Ovary (tissue), 9 donors: ENCODE data around the gene CEP41. TPM values are rescaled to one million over a fixed set of nuclear protein-coding genes. Genes with fewer than 3 reads are reported as not detected.

Source experiments
- DNase-seq, 5 donors: peaks; one replicate each; pipeline ENCODE4 v3.0.0-alpha.2; 2019 to 2020
- H3K27ac ChIP-seq, 2 donors: fragments of 200-600 bp; one replicate each; pipeline versions ENCODE4 v1.5.1 to v1.8.0; 2019 to 2022
- H3K27me3 ChIP-seq: fragments of 200-600 bp; one replicate; pipeline ENCODE4 v1.8.0; 2022
- H3K36me3 ChIP-seq: fragments of 200-600 bp; sonication (generic); one replicate; pipeline ENCODE4 v1.5.1; 2019
- H3K4me1 ChIP-seq: one replicate; pipeline ENCODE4 v1.8.1; 2013; ENCODE audit warnings: mild to moderate bottlenecking, moderate library complexity; ENCODE audit not compliant: insufficient read depth
- H3K4me3 ChIP-seq: fragments of 200-600 bp; sonication (generic); one replicate; pipeline ENCODE4 v1.5.1; 2017
- H3K9me3 ChIP-seq, 2 donors: fragments of 200-600 bp in 1 of 2; sonication (generic) in 1 of 2; one replicate each; pipeline versions ENCODE4 v1.5.1 to v1.8.1; 2013 to 2019; ENCODE audit warnings: mild to moderate bottlenecking in 1 of 2, moderate library complexity in 1 of 2
- CTCF ChIP-seq, 3 donors: fragments of 450-650 bp in 2 of 3; fragments of 200-600 bp in 1 of 3; IDR thresholded peaks; one replicate each; pipeline versions ENCODE4 v1.5.1 to v1.8.0; 2016 to 2022; ENCODE audit warnings: antibody characterized with exemption in 3 of 3, mild to moderate bottlenecking in 1 of 3
- EP300 ChIP-seq: sonication (generic); formaldehyde crosslinking; IDR thresholded peaks from one replicate; pipeline ENCODE4 v1.6.1; 2017; ENCODE audit warnings: antibody characterized with exemption
- POLR2A ChIP-seq: fragments of 450-650 bp; IDR thresholded peaks from one replicate; pipeline ENCODE4 v1.6.1; 2017; ENCODE audit warnings: antibody characterized with exemption, mild to moderate bottlenecking, moderate library complexity
- WGBS, 3 donors: extraction: QIAGEN DNeasy Blood & Tissue Kit in 1 of 3; methylation state at CpG; one replicate each; pipeline versions ENCODE4 v1.1.5 to v1.1.7; 2013 to 2017; 5-methylcytosine and 5-hydroxymethylcytosine counted together
- intact Hi-C, 4 donors: fragments of 100-400 bp; cut with DNase I; formaldehyde crosslinking; loops; one replicate each; pipeline versions ENCODE4 v1.11.0 to v1.15.1; 2022 to 2023
- polyA plus RNA-seq, 2 donors: library from polyadenylated mRNA; stranded (reverse); fragments of 200-250 nt in 1 of 2; fragments of 350-450 nt in 1 of 2; fragmentation: Illumina TruSeq in 1 of 2; extraction: RNeasy Lipid Tissue Mini Kit (QIAGEN cat#74804) in 1 of 2; gene quantifications; one replicate each; pipeline ENCODE4 v1.2.3, GENCODE V29; 2013 to 2014
- total RNA-seq, 7 donors: library from RNA; depleted of rRNA in 2 of 7; stranded (reverse); fragments of >200 nt in 2 of 7; fragmentation: NEBNext Ultra II Directional in 3 of 7; extraction: Animal tissue kit (Norgen Biotek cat#: 25700) in 3 of 7; gene quantifications; one replicate each; pipeline versions ENCODE4 v1.1.0 to v1.2.4, GENCODE V29; 2016 to 2023
- donor health status: DM: no; HTN: no; CAD: no; lungs with moderate emphysema.
- donor health status: DM: no; HTN: no; CAD: no.
- donor health status: Bipolar disorder and iron deficiency.
- donor health status: DM: yes; HTN: yes; CAD: no.
- donor health status: DM: no; HTN: no; CAD: no.
- donor health status: DM: yes; HTN: yes; CAD: no.

The CEP41 gene
- total and polyA plus RNA-seq, 9 donors = 1.8 to 21.3 (median 10.5) TPM

- H3K27me3 ChIP-seq = no peaks in the 10 kb centered on the region
- no peaks in the 10 kb centered on the region for H3K4me1 ChIP-seq
- 64 to 82% (median 71%) methylated on average over 2 of the region's 2 CpGs for WGBS, 3 donors
- H3K36me3 ChIP-seq = no peaks in the 10 kb centered on the region
- TF ChIP-seq EP300 = no peak
- no peak for TF ChIP-seq POLR2A
- TF ChIP-seq CTCF (IDR thresholded peaks at IDR 0.05) = no peak
- no peak overlapping the region for H3K27ac ChIP-seq
- intact Hi-C loops = no loop called here
- no peak for DNase-seq
- no peak overlapping the region for H3K4me3 ChIP-seq
- no peaks in the 10 kb centered on the region for H3K9me3 ChIP-seq
Measured at GRCh38 chr7:130471974-130472373, 31.2 kb upstream of the CEP41 start.

GRCh38 chr7:130468612-130469011 is 27.8 kb upstream of the CEP41 start:
- intact Hi-C loops = no loop called here
- Histone ChIP-seq H3K36me3 (no peaks in the 10 kb centered on the region), H3K4me3 (no peak overlapping the region), H3K27ac (no peak overlapping the region), H3K4me1 (no peaks in the 10 kb centered on the region), H3K9me3 (no peaks in the 10 kb centered on the region), H3K27me3 (no peaks in the 10 kb centered on the region)
- TF ChIP-seq CTCF (IDR thresholded peaks at IDR 0.05) = no peak
- TF ChIP-seq EP300 = no peak
- TF ChIP-seq POLR2A = no peak
- 82 to 94% (median 84%) methylated on average over 1 of the region's 1 CpG for WGBS, 3 donors
- DNase-seq = no peak

- no peaks in the 10 kb centered on the region for H3K36me3 ChIP-seq
- H3K9me3 ChIP-seq = no peaks in the 10 kb centered on the region
- DNase-seq = no peak
- H3K27me3 ChIP-seq = no peaks in the 10 kb centered on the region
- no peaks in the 10 kb centered on the region for H3K4me1 ChIP-seq
- no peak overlapping the region for H3K27ac ChIP-seq
- TF ChIP-seq EP300 (no peak), CTCF (IDR thresholded peaks at IDR 0.05) (no peak), POLR2A (no peak)
- no peak overlapping the region for H3K4me3 ChIP-seq
- intact Hi-C loops = no loop called here
- 73 to 84% (median 74%) methylated on average over 4 of the region's 4 CpGs for WGBS, 3 donors
Measured at GRCh38 chr7:130463553-130464434, 23.0 kb upstream of the CEP41 start.

- Histone ChIP-seq H3K27me3 (no peaks in the 10 kb centered on the region), H3K27ac (no peak overlapping the region), H3K4me1 (no peaks in the 10 kb centered on the region), H3K9me3 (no peaks in the 10 kb centered on the region), H3K4me3 (no peak overlapping the region), H3K36me3 (no peaks in the 10 kb centered on the region)
- TF ChIP-seq POLR2A = no peak
- no peak for TF ChIP-seq CTCF (IDR thresholded peaks at IDR 0.05)
- no peak for TF ChIP-seq EP300
- intact Hi-C loops = no loop called here
- DNase-seq = no peak
- 13 to 54% (median 14%) methylated on average over 2 of the region's 2 CpGs for WGBS, 3 donors
Measured at GRCh38 chr7:130461272-130461671, 20.5 kb upstream of the CEP41 start.
